ENCODE data around the gene AGTRAP.
A peak's percentile ranks its signal among the peaks of the same experiment; 100 is the strongest.

AGTRAP gene

DNA sequence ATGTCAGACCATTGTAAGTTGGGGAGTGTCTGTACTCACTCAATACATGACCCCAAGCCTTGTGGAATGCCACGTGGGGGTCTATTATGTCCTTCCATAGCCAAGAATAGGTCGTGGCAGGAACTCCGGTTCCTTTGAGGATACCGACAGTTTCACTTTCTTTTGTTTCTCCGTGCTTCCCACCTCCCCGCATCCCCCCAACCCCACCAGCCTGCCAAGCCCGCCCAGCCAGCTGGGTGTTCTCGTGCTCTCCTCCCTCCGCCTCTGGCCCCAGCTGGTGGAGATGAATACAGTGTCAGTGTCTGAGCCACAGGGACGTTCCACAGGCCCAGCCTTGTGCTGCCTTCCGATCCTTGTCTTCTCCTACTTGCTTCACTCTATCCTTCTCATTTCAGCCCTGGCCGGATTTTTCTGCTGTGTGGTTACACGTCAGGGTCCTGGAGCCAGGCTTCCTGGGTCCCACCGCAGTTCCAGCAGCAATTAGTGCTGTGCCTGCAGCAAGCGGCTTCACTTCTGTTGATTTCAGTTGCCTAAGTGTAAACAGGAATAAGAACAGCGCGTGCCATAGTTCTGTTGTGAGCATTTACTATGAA lies 4.1 kb upstream of the AGTRAP start:
- peak; percentile 46 for DNase-seq (ENCODE audit: low read depth)
- TF ChIP-seq, protein P1, sequence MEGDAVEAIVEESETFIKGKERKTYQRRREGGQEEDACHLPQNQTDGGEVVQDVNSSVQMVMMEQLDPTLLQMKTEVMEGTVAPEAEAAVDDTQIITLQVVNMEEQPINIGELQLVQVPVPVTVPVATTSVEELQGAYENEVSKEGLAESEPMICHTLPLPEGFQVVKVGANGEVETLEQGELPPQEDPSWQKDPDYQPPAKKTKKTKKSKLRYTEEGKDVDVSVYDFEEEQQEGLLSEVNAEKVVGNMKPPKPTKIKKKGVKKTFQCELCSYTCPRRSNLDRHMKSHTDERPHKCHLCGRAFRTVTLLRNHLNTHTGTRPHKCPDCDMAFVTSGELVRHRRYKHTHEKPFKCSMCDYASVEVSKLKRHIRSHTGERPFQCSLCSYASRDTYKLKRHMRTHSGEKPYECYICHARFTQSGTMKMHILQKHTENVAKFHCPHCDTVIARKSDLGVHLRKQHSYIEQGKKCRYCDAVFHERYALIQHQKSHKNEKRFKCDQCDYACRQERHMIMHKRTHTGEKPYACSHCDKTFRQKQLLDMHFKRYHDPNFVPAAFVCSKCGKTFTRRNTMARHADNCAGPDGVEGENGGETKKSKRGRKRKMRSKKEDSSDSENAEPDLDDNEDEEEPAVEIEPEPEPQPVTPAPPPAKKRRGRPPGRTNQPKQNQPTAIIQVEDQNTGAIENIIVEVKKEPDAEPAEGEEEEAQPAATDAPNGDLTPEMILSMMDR (IDR thresholded peaks at IDR 0.05; ENCODE audit: low read depth, low read length, missing control alignments), result no peak
- in situ Hi-C loops (cut with HindIII; ENCODE audit: low sequenced_read_pairs), result no loop called here
- peak overlapping the region; percentile 24 for H3K4me3 ChIP-seq (ENCODE audit: low read depth, low read length)

DNA sequence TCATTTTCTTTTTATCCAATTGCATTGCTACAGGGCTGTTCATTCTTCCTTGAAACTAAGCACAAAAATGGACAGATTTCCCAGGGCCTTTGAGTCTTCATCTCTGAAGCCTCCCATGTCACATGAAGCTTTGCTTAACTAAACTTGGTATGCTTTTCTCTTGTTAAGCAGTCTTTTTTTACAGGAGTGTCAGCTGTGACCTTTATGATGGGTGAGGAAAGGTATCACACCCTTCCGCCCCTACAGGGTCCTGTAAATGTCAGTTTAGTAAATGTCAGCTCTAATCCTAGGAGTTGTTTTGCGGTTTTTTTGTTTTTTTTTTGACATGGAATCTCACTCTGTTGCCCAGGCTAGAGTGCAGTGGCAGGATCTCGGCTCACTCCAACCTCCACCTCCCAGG lies 2.6 kb upstream of the AGTRAP start:
- TF ChIP-seq, protein P1 (IDR thresholded peaks at IDR 0.05; ENCODE audit: low read depth, low read length, missing control alignments), result no peak
- no peak for DNase-seq (ENCODE audit: low read depth)
- in situ Hi-C loops (cut with HindIII; ENCODE audit: low sequenced_read_pairs), result no loop called here
- H3K4me3 ChIP-seq (ENCODE audit: low read depth, low read length), result no peak overlapping the region

DNA sequence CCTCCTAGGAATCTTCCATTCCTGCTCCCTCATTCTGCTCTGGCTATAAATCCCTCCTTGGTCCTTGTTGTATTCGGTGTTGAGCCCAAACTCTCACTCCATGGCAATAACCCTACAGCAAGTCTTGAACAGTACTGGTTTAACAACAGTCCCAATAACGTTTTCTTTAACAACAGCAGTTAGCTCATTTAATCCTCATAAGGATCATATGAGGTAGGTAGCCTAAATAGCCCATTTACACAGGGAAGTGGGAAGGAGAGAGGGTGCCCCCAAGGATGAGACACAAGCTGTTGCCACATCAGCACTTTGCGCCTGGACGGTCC lies 444 bp upstream of the AGTRAP start:
- in situ Hi-C loops (cut with HindIII; ENCODE audit: low sequenced_read_pairs), result no loop called here
- TF ChIP-seq, protein P1 (IDR thresholded peaks at IDR 0.05; ENCODE audit: low read depth, low read length, missing control alignments), result no peak
- no peak for DNase-seq (ENCODE audit: low read depth)
- peak overlapping the region; percentile 61 for H3K4me3 ChIP-seq (ENCODE audit: low read depth, low read length)

DNA sequence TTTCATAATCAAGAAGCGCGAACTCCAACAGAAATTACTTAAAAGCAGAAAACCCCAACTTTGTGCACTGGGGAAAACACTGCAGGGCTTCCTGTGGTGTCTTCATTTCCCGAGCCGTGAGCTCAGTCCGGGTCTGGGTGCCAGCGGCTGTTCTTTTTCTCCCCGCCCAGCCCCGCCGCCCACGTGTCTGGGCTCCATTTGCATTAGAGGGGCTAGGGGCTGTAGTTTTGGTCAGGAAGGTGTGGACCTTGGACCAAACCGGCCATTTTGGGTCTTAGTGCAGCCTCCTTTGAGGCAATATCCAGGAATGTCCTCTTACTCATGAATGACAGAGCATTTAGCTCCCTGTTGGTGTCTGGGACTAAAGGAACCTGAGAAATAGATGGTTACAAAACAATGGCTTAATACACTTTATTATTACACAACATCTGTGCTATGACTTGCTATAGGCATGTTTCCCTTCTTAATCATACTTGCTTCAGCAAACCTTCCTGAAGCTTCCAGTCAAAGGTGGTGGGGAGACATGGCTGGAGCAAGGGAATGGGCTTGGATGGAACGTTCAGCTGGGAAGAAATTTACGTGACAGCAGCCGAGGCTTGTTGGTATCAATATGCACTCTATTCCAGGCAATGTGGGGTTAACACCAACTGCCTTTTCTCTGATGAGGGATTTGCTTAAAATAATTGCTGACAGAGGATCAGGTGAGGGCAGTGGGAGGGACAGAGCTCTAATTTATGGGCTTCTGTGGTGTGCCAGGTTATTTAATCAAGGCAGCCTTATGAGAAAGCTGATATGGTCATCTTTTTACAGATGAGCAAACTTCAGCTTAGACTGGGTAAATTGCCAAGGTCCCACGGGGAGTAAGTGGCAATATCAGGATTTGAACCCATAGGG lies 1.1 kb downstream of the AGTRAP start:
- in situ Hi-C loops (cut with HindIII; ENCODE audit: low sequenced_read_pairs), result no loop called here
- peak overlapping the region; percentile 61 for H3K4me3 ChIP-seq (ENCODE audit: low read depth, low read length)
- TF ChIP-seq, protein P1 (IDR thresholded peaks at IDR 0.05; ENCODE audit: low read depth, low read length, missing control alignments), result no peak
- no peak for DNase-seq (ENCODE audit: low read depth)

DNA sequence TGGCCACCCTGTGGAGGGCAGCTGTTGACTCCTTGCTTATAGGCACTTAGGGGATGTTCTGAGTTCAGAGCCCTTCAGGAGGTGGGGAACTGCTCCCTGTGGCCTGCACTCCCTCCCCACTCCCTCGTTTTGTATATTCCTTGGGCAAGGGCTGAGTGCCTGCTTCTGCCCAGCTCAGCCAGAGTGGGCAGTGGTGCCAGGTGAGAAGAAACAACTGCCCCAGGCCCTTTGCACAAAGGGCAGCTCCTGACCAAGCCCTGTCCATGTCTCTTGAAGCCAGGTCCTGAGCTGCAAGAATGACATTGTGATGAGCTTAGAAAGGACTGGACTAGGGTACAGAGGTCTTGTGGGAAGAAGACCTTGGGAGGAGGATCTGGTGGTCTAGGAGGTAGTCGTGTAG lies 2.2 kb downstream of the AGTRAP start:
- H3K4me3 ChIP-seq (ENCODE audit: low read depth, low read length), result no peak overlapping the region
- no peak for DNase-seq (ENCODE audit: low read depth)
- TF ChIP-seq, protein P1 (IDR thresholded peaks at IDR 0.05; ENCODE audit: low read depth, low read length, missing control alignments), result no peak
- in situ Hi-C loops (cut with HindIII; ENCODE audit: low sequenced_read_pairs), result no loop called here

DNA sequence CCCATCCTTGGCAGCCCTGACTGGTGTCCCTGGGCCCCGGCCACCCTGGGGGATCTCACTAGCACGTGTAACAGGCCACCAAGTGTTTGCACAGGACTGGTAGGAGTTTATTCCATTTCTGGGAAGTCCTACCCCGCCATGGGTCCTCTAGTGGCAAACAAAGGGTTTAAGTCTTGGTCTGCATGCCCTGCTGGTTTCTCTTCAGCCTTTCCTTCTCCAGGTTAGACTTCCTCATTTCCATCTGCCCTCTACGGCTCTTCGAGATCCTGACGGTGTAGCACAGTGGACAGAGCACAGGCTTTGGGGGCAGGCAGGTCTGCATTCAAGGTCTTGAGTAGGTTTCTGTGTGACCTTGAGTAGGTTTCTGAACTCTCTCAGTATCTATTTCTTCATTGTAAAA lies 2.8 kb downstream of the AGTRAP start:
- no peak overlapping the region for H3K4me3 ChIP-seq (ENCODE audit: low read depth, low read length)
- in situ Hi-C loops (cut with HindIII; ENCODE audit: low sequenced_read_pairs), result no loop called here
- DNase-seq (ENCODE audit: low read depth), result no peak
- TF ChIP-seq, protein P1 (IDR thresholded peaks at IDR 0.05; ENCODE audit: low read depth, low read length, missing control alignments), result no peak
